H1 (cell line): ENCODE measurements around the gene LDAH. TPM values are rescaled to one million over a fixed set of nuclear protein-coding genes. Genes with fewer than 3 reads are reported as not detected.

Experiments
- CTCF ChIA-PET: fragments of 300-600 bp; sonication (Branson Sonifier 250); formaldehyde crosslinking; loops from one replicate; lab custom pipeline; 2021; ENCODE audit not compliant: partially characterized antibody; lab: Charles Lee
- POLR2A ChIA-PET: fragments of 300-600 bp; sonication (Branson Sonifier 250); formaldehyde crosslinking; loops from one replicate; lab custom pipeline; 2021; ENCODE audit warnings: inconsistent platforms; ENCODE audit not compliant: partially characterized antibody; lab: Charles Lee
- DNase-seq, 2 experiments: peaks; one replicate each; pipeline versions ENCODE4 v3.0.0 to v3.0.0-alpha.2; 2010 to 2022; ENCODE audit warnings: low spot score in 2 of 2, low read depth in 1 of 2, mixed read lengths in 1 of 2
- FAIRE-seq: peaks from 2 replicates; lab custom pipeline; 2011; peaks lifted over from hg19 to GRCh38; lab: Jason Lieb, UNC
- H2AFZ ChIP-seq: 2 replicates; pipeline ENCODE4 v1.8.1; 2012; ENCODE audit warnings: low read length, inconsistent platforms
- H2AK5ac ChIP-seq: 2 replicates; pipeline ENCODE4 v1.6.1; 2013; ENCODE audit warnings: low read depth, low read length
- H2BK120ac ChIP-seq: replicated peaks from 2 replicates; pipeline ENCODE3; 2013; ENCODE audit warnings: low read depth, low read length, inconsistent platforms
- H2BK12ac ChIP-seq: 2 replicates; pipeline ENCODE4 v1.6.1; 2013; ENCODE audit warnings: low read depth, low read length
- H2BK15ac ChIP-seq: 2 replicates; pipeline ENCODE4 v1.6.1; 2013; ENCODE audit warnings: low read length
- H2BK20ac ChIP-seq: 2 replicates; pipeline ENCODE4 v1.6.1; 2013; ENCODE audit warnings: low read length
- H2BK5ac ChIP-seq: 2 replicates; pipeline ENCODE4 v1.6.1; 2013; ENCODE audit warnings: low read depth, low read length
- H3K14ac ChIP-seq: 2 replicates; pipeline ENCODE4 v1.6.1; 2013; ENCODE audit warnings: inconsistent platforms; ENCODE audit not compliant: insufficient read length
- H3K18ac ChIP-seq: 2 replicates; pipeline ENCODE4 v1.6.1; 2013; ENCODE audit warnings: low read length; ENCODE audit errors: extremely low read depth
- H3K23ac ChIP-seq: 2 replicates; pipeline ENCODE4 v1.6.1; 2013; ENCODE audit warnings: inconsistent platforms; ENCODE audit not compliant: insufficient read length
- H3K23me2 ChIP-seq: 2 replicates; pipeline ENCODE4 v1.6.1; 2013; ENCODE audit warnings: low read depth, low read length
- H3K27ac ChIP-seq: 2 replicates; pipeline ENCODE4 v1.6.1; 2011; ENCODE audit warnings: low read depth, low read length, inconsistent platforms
- H3K27me3 ChIP-seq, 4 experiments: replicated peaks in 1 of 4; 1 replicate in 1 of 4; 2 replicates in 3 of 4; pipeline versions ENCODE4 v1.6.1 to v1.8.1; 2011 to 2013; ENCODE audit warnings: low read length in 3 of 4, mild to moderate bottlenecking in 3 of 4, inconsistent platforms in 2 of 4, mixed read lengths in 2 of 4, moderate library complexity in 1 of 4; ENCODE audit not compliant: control insufficient read depth in 3 of 4, insufficient read depth in 3 of 4; ENCODE audit errors: extremely low read depth in 1 of 4
- H3K36me3 ChIP-seq, 4 experiments: 2 replicates each; pipeline versions ENCODE4 v1.6.1 to v1.8.1; 2011 to 2013; ENCODE audit warnings: mild to moderate bottlenecking in 4 of 4, low read length in 3 of 4, moderate library complexity in 2 of 4, control low read depth in 1 of 4, inconsistent platforms in 1 of 4; ENCODE audit not compliant: insufficient read depth in 4 of 4, control insufficient read depth in 2 of 4
- H3K4ac ChIP-seq: replicated peaks from 2 replicates; pipeline ENCODE3; 2013; ENCODE audit warnings: low read length, low read depth, mixed read lengths, inconsistent platforms; ENCODE audit not compliant: insufficient read length
- H3K4me1 ChIP-seq, 4 experiments: replicated peaks in 1 of 4; 1 replicate in 1 of 4; 2 replicates in 3 of 4; pipeline versions ENCODE4 v1.6.1 to v1.8.1; 2011 to 2013; ENCODE audit warnings: low read length in 3 of 4, inconsistent platforms in 2 of 4, mixed read lengths in 1 of 4; ENCODE audit not compliant: insufficient read depth in 4 of 4, control insufficient read depth in 3 of 4
- H3K4me2 ChIP-seq, 2 experiments: 2 replicates each; pipeline versions ENCODE4 v1.6.1 to v1.8.1; 2011 to 2013; ENCODE audit warnings: low read depth in 2 of 2, low read length in 2 of 2, control low read depth in 1 of 2, inconsistent platforms in 1 of 2, mild to moderate bottlenecking in 1 of 2; ENCODE audit not compliant: insufficient read depth in 1 of 2
- H3K4me3 ChIP-seq, 4 experiments: fragments of 200-600, 300-600 bp in 1 of 4; sonication (generic), shearing (Covaris generic), sonication (Bioruptor Twin) in 1 of 4; 2 replicates each; pipeline versions ENCODE4 v1.5.1 to v1.8.1; 2011 to 2016; ENCODE audit warnings: low read length in 4 of 4, low read depth in 3 of 4, control low read depth in 2 of 4, inconsistent platforms in 2 of 4, mild to moderate bottlenecking in 2 of 4, mixed read lengths in 1 of 4, moderate library complexity in 1 of 4; ENCODE audit not compliant: insufficient read depth in 2 of 4; ENCODE audit errors: extremely low read depth in 1 of 4
- H3K56ac ChIP-seq: replicated peaks from 2 replicates; pipeline ENCODE3; 2013; ENCODE audit warnings: low read depth, mild to moderate bottlenecking, mixed read lengths, low read length, inconsistent platforms; ENCODE audit not compliant: insufficient read length
- H3K79me1 ChIP-seq: 2 replicates; pipeline ENCODE4 v1.6.1; 2013; ENCODE audit warnings: low read depth, low read length, control low read depth
- H3K79me2 ChIP-seq, 2 experiments: 2 replicates each; pipeline versions ENCODE4 v1.6.1 to v1.8.1; 2012 to 2013; ENCODE audit warnings: low read length in 2 of 2, mild to moderate bottlenecking in 2 of 2, inconsistent platforms in 1 of 2; ENCODE audit not compliant: insufficient read depth in 2 of 2, control insufficient read depth in 1 of 2
- H3K9ac ChIP-seq, 4 experiments: replicated peaks in 1 of 4; 1 replicate in 1 of 4; 2 replicates in 3 of 4; pipeline versions ENCODE4 v1.6.1 to v1.8.1; 2011 to 2013; ENCODE audit warnings: low read depth in 3 of 4, low read length in 3 of 4, control low read depth in 2 of 4, mild to moderate bottlenecking in 2 of 4, moderate library complexity in 2 of 4, inconsistent platforms in 1 of 4; ENCODE audit errors: extremely low read depth in 1 of 4
- H3K9me3 ChIP-seq, 2 experiments: 2 replicates each; pipeline versions ENCODE4 v1.6.1 to v1.8.1; 2012 to 2013; ENCODE audit warnings: mild to moderate bottlenecking in 2 of 2, moderate library complexity in 2 of 2, control low read depth in 1 of 2, inconsistent platforms in 1 of 2, low read depth in 1 of 2, low read length in 1 of 2, mixed read lengths in 1 of 2; ENCODE audit not compliant: insufficient read depth in 2 of 2
- H4K20me1 ChIP-seq, 2 experiments: replicated peaks in 1 of 2; 2 replicates each; pipeline versions ENCODE3 to v1.8.1; 2011 to 2013; ENCODE audit warnings: inconsistent platforms in 2 of 2, low read length in 2 of 2, mild to moderate bottlenecking in 1 of 2; ENCODE audit not compliant: insufficient read depth in 2 of 2, control insufficient read depth in 1 of 2
- H4K5ac ChIP-seq: 2 replicates; pipeline ENCODE4 v1.6.1; 2013; ENCODE audit warnings: low read length, low read depth, mixed read lengths, inconsistent platforms; ENCODE audit not compliant: insufficient read length
- H4K8ac ChIP-seq: 2 replicates; pipeline ENCODE4 v1.8.0; 2013; ENCODE audit warnings: mild to moderate bottlenecking, moderate library complexity, low read length, inconsistent platforms; ENCODE audit not compliant: insufficient read depth; ENCODE audit errors: extremely low read depth
- H4K91ac ChIP-seq: replicated peaks from 2 replicates; pipeline ENCODE3; 2013; ENCODE audit warnings: low read length, mixed read lengths, inconsistent platforms; ENCODE audit not compliant: insufficient read length
- JUN ChIP-seq: IDR thresholded peaks from 2 replicates; pipeline ENCODE4 v1.6.1; 2011; ENCODE audit warnings: low read depth, mild to moderate bottlenecking, improper control_type of control experiment, low read length
- RAD21 ChIP-seq, 2 experiments: IDR thresholded peaks in 1 of 2; conservative IDR thresholded peaks in 1 of 2; 2 replicates each; pipeline ENCODE4 v1.6.1; 2011; ENCODE audit warnings: low read depth in 2 of 2, low read length in 2 of 2, improper control_type of control experiment in 1 of 2, inconsistent platforms in 1 of 2, mild to moderate bottlenecking in 1 of 2, moderate library complexity in 1 of 2
- RNF2 ChIP-seq: fragments of 200-900, 300-1000 bp; sonication (generic); IDR thresholded peaks from 2 replicates; pipeline ENCODE4 v1.7.1; 2016; ENCODE audit warnings: borderline replicate concordance, low read depth, mild to moderate bottlenecking, antibody characterized with exemption, low read length; ENCODE audit not compliant: poor library complexity, severe bottlenecking; ENCODE audit errors: missing control alignments
- WGBS, 2 experiments: shearing (Covaris generic) in 1 of 2; methylation state at CpG; one replicate each; pipeline versions ENCODE4 v1.1.6 to v1.1.7; 2013 to 2015; ENCODE audit warnings: low lambda C conversion rate in 2 of 2, mixed read lengths in 2 of 2, inconsistent platforms in 1 of 2, low coverage in 1 of 2, missing lambda C conversion rate in 1 of 2; ENCODE audit not compliant: insufficient replicate concordance in 2 of 2, insufficient coverage in 1 of 2, insufficient read length in 1 of 2; ENCODE audit errors: extremely low coverage in 1 of 2, missing lambda C conversion rate in 1 of 2; 5-methylcytosine and 5-hydroxymethylcytosine counted together
- polyA plus RNA-seq, 7 experiments: library from polyadenylated mRNA; depleted of rRNA in 3 of 7; stranded (reverse) in 5 of 7; unstranded in 2 of 7; fragments of >200 nt in 5 of 7; fragments of 200-250 nt in 2 of 7; gene quantifications; 1 replicate in 5 of 7; 2 replicates in 1 of 7; 4 replicates in 1 of 7; pipeline versions ENCODE4 v1.2.1 to v1.2.3, GENCODE V29; 2011 to 2013; ENCODE audit warnings: missing spikeins in 2 of 7, mixed read lengths in 2 of 7
- total RNA-seq: library from RNA; stranded (reverse); fragmentation: NEBNext Ultra II Directional; extraction: Animal tissue kit (Norgen Biotek cat#: 25700); gene quantifications from 2 replicates; pipeline ENCODE4 v1.2.1, GENCODE V29; 2021
- TF ChIP-seq, protein P1 (sequence below): IDR thresholded peaks from 2 replicates; pipeline ENCODE4 v1.6.1; 2012; ENCODE audit warnings: inconsistent platforms

LDAH gene
- total and polyA plus RNA-seq, 2 of the 8 experiments (the other 6 are each of a cell fraction or from before 2014, with no cell fraction given), result 10.9 to 26.3 TPM

DNA sequence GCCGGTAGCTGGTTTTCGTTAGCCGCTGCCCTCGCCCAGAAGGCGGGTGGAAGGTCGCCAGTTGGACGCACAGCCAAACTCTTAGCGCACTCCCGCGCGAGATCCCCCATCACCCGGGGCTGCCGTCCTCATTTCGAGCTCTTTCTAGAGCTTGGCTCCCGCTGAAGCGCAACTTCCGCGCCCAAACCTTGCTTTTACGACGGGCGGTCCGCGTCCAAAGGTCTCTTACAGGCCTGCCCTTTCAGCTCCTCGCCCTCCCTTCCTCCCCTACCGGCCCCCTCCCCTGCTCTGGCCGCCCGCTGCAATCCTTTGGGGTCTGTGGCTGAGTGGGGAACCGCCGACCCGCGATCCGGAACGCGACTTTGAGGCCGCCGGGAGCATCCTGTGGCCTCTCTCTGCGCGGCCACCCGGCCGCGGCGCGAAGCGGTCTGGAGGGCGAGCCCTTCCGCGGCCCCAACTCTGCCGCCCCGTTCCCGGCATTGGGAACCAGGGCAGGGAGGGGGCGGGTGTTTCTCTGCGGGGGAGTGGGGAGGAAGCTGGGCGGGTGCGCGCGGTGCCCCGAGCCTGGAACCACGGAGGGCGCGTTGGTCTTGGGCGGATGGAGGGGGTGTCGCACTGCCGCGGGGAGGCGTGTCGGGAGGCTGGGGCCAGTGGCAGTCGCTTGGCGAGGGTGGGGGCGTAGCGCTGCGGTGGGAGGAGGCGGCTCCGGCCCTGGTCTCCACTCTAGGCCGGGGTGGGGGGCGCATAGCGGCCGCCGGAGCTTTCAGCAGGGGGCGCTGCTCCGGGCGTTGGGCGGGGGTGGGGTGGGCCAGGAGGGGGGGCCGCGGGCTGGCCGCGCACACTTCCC is 156.4 kb downstream of the LDAH start, which contains the start of gene GDF7:
Gene GDF7, plus strand, starts transcription at position 841 of the 847 bp plus-strand sequence. CDS start 96 bp downstream, outside the sequence.
- Histone ChIP-seq H3K56ac (no peak within 1 kb of the TSS), H3K23me2 (peaks cover 17% of the 10 kb centered on the region; the same call in 1 of the 2 replicates), H2BK5ac (no peak within 1 kb of the TSS), H3K4me1 (peaks cover 0 to 27% (median 13%) of the 10 kb centered on the region in 4 experiments; a peak in 6 of 7 replicates), H4K91ac (no peak within 1 kb of the TSS), H3K9ac (peak within 1 kb of the TSS in 1 of 4 experiments; percentile 13; a peak in 1 of 7 replicates), H2BK120ac (no peak within 1 kb of the TSS), H2BK20ac (no peak within 1 kb of the TSS), H3K79me1 (no peaks in the 10 kb centered on the region), H3K9me3 (no peaks in the 10 kb centered on the region; a peak in 1 of 4 replicates), H2BK15ac (no peak within 1 kb of the TSS), H3K18ac (peak within 1 kb of the TSS; percentile 71), H4K5ac (no peak within 1 kb of the TSS), H2AK5ac (no peak within 1 kb of the TSS), H3K27me3 (peaks cover 85 to 96% (median 93%) of the 10 kb centered on the region in 4 experiments), H2BK12ac (peak within 1 kb of the TSS; percentile 60; the same call in 1 of the 2 replicates), H4K20me1 (peaks cover 2 to 16% of the 10 kb centered on the region in 2 experiments), H3K4me3 (peak within 1 kb of the TSS; percentile 40 to 76 (median 58)), H3K36me3 (peaks cover 0 to 5% (median 0%) of the 10 kb centered on the region in 4 experiments; a peak in 1 of 8 replicates), H3K14ac (no peak within 1 kb of the TSS), H3K23ac (no peak within 1 kb of the TSS), H3K4me2 (peak within 1 kb of the TSS; percentile 88 to 92), H3K27ac (no peak within 1 kb of the TSS), H3K79me2 (no peaks in the 10 kb centered on the region), H2AFZ (0 out of 2 replicates have a peak within 1 kb of the TSS, but pooled peaks have one; percentile 7), H4K8ac (no peak within 1 kb of the TSS; the same call in 1 of the 2 replicates), H3K4ac (no peak within 1 kb of the TSS)
- DNase-seq (peak in 1 of 2 experiments; percentile 72), FAIRE-seq (no peak)
- CTCF ChIA-PET, result interaction anchor here (0.8 to 8.9 kb wide), 11 partner anchors 9 to 360 kb away, joined by 3 to 266 read pairs (median 4); partner anchors contain the start of gene HS1BP3
- WGBS, 2 experiments, result 0% methylated on average over 20 of the region's 86 CpGs; no CpG with 5 or more reads in 1 of the 2 experiments
- POLR2A ChIA-PET, result interaction anchor here (0.9 to 2.2 kb wide), 5 partner anchors 9 to 219 kb away, joined by 3 to 8 read pairs (median 6); partner anchors contain the start of genes HS1BP3 and RHOB
- TF ChIP-seq, protein P1, sequence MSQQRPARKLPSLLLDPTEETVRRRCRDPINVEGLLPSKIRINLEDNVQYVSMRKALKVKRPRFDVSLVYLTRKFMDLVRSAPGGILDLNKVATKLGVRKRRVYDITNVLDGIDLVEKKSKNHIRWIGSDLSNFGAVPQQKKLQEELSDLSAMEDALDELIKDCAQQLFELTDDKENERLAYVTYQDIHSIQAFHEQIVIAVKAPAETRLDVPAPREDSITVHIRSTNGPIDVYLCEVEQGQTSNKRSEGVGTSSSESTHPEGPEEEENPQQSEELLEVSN, result peak; percentile 34; the same call in 1 of the 2 replicates
- TF ChIP-seq JUN (no peak), RNF2 (peak; percentile 67), RAD21 (IDR thresholded peaks at IDR 0.05 in 1 of 2, conservative IDR thresholded peaks at IDR 0.05 in 1 of 2; ENCODE audit: low read depth in 2 of 2, low read length in 2 of 2) (no peak)
